Loucy (cell line): ENCODE results near the gene STIMATE.

ENCODE experiments used
- EZH2phosphoT487 ChIP-seq: fragments of 200-600 bp; IDR thresholded peaks from 2 replicates; pipeline ENCODE4 v1.6.1; 2018; ENCODE audit warnings: antibody characterized with exemption, mild to moderate bottlenecking, moderate library complexity, borderline replicate concordance
- TF ChIP-seq, protein P1 (sequence below): fragments of 200-600 bp; sonication (generic); conservative IDR thresholded peaks from 2 replicates; pipeline ENCODE4 v1.5.1; 2014; ENCODE audit warnings: mild to moderate bottlenecking, antibody characterized with exemption, low read length

DNA sequence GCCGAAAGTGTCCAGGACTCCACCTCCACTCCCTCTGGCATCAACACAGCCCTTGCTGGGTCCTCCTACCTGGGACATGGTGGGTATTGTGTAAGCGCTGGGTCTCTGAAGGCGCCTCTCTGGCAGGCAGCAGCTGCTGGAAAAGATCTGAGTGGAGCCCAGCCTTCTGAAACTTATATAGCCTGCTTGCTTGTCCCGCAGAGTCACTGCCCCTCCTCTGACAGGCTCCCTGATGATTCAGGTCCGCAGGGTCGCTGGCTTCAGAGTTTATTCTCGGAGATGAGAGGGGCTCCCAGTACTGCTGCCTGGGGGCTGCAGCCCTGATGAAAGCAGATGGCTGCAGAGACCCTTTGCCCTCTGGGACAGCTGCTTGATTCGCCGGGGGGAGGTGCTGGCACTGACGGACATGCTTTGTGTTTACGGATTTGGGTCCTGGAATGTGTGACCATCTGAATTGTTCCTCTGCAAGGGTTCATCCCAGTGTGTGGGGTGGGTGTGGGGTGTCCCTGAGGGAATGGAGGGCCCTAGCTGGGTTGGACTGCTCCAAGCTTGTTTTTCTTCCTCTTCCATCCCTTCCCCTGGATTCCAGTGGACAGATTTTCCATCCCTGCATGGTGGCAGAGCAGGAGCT, 62.4 kb downstream of the STIMATE start, which contains the start of gene MUSTN1:
- TF ChIP-seq, protein P1, sequence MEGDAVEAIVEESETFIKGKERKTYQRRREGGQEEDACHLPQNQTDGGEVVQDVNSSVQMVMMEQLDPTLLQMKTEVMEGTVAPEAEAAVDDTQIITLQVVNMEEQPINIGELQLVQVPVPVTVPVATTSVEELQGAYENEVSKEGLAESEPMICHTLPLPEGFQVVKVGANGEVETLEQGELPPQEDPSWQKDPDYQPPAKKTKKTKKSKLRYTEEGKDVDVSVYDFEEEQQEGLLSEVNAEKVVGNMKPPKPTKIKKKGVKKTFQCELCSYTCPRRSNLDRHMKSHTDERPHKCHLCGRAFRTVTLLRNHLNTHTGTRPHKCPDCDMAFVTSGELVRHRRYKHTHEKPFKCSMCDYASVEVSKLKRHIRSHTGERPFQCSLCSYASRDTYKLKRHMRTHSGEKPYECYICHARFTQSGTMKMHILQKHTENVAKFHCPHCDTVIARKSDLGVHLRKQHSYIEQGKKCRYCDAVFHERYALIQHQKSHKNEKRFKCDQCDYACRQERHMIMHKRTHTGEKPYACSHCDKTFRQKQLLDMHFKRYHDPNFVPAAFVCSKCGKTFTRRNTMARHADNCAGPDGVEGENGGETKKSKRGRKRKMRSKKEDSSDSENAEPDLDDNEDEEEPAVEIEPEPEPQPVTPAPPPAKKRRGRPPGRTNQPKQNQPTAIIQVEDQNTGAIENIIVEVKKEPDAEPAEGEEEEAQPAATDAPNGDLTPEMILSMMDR: no peak
- no peak for TF ChIP-seq EZH2phosphoT487
